Posterior cingulate gyrus (tissue), 11 donors: ENCODE data around the gene CECR2.
"Not testable (repeated sequence)": the region's sequence is repeated elsewhere in the genome, so short reads cannot be mapped to it uniquely, and the experiment has no call there.

Experiments
- DNase-seq, 10 donors: peaks; one replicate each; pipeline versions ENCODE4 v3.0.0 to v3.0.0-alpha.2; 2020 to 2021; ENCODE audit warnings: mixed read lengths in 3 of 10
- intact Hi-C: fragments of 100-400 bp; cut with DNase I; formaldehyde crosslinking; loops from one replicate; pipeline ENCODE4 v1.15.1; 2023

The CECR2 gene

DNA sequence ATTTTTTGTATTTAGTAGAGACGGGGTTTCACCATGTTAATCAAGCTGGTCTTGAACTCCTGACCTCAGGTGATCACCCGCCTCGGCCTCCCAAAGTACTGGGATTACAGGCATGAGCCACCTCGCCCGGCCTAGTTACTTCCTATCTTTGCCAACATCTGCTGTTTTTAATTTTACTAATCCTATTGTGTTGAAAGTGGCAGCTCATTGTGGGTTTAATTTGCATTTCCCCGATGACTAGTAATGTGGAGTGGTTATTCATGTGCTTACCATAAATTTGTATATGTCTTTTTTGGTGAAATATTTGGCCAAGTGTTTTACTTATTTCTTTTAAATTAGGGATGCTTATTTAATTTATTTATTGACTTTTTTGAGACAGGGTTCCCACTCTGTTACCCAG is 119.8 kb downstream of the CECR2 start:
- no peak for DNase-seq
- intact Hi-C loops: no loop called here

DNA sequence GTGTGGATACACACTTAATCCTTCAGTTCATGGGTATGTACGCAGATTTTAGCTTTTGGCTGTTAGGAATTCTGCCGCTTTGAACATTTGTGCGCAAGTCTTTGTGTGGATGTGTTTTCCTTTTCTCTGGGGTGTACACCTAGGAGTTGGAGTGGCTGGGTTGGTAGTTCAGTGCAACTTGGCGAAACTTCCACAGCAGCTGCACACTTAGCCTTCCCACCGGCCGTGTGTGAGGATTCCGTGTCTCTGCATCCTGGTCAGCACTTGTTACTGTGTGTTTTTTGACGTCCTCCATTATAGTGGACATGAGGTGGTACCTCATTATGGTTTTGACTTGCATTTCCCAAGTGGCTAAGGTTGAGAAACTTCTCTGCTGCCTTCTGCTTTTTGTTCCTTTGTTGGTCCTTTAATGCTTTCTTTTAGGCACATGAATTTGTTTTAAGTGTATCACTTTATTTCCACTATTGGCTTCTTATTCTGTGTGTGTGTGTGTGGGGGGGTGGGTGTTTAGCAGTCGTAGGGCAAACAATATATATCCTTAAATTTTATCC is 121.9 kb downstream of the CECR2 start:
- intact Hi-C loops: loop anchor here (10.0 kb wide), 1 partner anchor 46 kb away; no protein-coding TSS in a partner anchor
- DNase-seq: no peak

DNA sequence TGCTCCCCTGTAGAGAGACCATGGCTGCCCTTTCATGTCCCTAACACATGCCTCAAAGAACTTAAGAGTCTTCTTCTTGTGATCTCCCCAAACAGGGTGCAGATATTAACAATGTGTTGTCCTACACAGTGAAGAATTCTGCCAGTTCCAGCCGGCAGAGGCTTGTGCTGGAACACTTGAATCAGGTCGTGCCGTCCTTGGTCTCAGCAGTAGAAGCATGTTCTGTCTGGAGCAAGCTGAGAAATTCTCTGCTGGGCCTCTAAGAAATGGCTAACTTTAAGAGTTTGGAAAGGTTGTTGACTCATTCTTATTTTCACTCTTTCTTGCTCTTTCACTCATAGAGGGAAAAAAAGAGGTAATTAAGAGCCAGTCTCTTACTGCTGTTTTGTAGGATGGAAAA is 123.0 kb downstream of the CECR2 start:
- DNase-seq: peak in 3 of 10 donors; percentile 12 to 52 (median 14)
- intact Hi-C loops: loop anchor here (10.0 kb wide), 1 partner anchor 47 kb away; no protein-coding TSS in a partner anchor

DNA sequence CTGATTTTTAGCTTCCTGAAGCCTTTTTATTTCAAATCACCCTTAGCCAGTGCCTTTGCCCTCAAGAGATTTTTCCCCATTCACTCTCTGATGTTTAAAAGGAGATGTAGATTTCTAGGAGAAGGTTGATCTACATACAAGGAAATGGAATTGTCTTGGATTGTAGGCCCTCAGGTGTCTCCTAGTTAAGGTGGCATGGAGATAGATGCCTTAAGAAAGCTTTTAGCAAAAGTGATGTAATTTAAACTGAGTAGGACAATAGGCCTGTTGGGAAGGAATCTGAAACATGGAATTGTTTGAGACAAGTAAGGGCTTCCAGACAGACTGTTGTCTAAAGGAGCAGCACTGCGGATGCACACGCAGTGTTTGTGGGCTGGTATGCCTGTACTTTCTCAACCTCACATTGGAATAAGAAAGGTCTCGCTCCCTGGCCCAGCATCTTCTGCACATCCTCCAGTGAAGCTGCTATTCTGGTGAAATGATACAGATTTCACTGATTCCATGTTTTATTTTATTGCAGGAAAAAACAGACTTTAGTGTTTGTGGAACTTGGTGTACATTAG is 124.2 kb downstream of the CECR2 start:
- intact Hi-C loops: loop anchor here (10.0 kb wide), 1 partner anchor 49 kb away; no protein-coding TSS in a partner anchor
- DNase-seq: peak in 1 of 10 donors; percentile 22

DNA sequence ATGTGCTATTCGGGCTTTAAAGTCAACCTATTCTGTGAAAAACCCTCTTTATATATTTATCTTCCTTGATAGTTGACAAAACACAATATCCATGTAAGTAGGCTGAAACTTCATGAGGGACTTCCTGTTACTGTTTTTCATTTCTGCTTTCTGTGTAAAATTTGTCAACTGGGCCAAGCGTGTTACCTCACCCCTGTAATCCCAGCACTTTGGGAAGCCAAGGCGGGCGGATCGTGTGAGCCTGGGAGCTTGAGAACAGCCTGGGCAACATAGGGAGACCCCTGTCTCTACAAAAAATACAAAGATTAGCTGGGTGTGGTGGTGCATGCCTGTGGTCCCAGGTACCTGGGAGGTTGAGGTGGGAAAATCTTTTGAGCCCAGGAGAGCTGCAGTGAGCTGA is 127.6 kb downstream of the CECR2 start:
- no peak for DNase-seq
- intact Hi-C loops: loop anchor here (10.0 kb wide), 1 partner anchor 52 kb away; no protein-coding TSS in a partner anchor

DNA sequence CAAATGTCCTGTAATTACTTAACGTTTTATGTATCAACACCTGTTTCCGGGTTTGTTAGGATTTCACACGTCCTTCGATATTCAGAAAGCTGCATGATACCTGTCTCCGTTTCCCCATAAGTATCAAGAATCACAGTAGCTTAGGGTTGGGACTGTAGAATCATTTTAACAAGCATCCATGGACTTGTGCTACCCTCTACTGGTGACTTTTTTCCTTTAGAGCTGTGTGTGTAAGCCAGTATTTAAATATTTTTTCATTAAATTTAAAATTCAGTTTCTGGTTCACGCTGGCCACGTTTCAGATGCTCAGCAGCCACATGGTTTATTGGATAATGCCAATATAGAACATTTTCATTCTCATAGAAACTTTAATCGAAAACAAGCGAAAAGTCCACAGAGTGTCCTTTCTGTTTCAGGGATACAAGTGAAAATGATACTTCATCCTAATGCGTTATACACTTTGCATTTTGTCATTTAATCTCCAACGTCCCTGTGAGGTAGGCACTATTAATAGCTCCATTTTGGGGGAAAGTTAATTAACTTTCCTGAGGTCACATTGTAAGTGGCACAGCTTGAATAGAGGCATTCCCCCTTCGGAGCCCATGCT is 132.5 kb downstream of the CECR2 start:
- intact Hi-C loops: loop anchor here (1.0 to 5.0 kb wide), 3 partner anchors 134 to 429 kb away; no protein-coding TSS in a partner anchor
- peak in 1 of 10 donors; percentile 22 for DNase-seq

DNA sequence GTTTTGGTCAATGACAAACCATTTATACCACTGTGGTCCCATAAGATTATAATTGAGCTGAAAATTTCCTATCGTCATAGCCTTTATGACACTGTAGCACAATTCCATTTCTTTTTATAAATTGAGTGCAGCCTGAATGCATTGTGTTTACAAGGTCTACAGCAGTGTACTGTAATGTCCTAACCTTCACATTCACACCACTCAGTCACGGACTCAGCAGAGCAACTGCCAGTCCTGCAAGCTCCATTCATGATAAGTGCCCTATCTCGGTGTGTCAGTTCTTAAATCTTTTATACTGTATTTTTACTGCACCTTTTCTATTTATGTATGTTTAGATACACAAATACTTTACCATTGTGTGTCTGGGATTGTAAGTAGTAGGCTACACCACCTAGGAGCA is 138.8 kb downstream of the CECR2 start:
- intact Hi-C loops: no loop called here
- no peak for DNase-seq

DNA sequence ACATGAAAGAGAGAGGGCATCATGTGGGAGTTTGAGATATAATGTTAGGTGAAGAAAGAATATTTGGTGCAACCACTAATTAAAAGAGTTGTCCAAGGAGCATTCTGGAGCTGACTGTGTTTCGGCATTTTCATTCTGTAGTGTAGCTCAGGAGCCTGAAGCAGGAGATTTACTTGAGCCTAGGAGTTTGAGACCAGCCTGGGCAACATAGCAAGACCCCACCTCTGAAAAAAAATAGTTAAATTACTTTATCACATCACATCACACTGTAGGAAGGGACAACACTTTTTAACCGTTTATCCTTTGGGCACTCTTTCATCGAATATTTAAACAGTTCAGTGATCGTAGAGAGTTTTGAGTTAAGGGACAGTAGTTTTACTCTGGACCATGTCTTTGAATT is 143.7 kb downstream of the CECR2 start:
- intact Hi-C loops: no loop called here
- no peak for DNase-seq

DNA sequence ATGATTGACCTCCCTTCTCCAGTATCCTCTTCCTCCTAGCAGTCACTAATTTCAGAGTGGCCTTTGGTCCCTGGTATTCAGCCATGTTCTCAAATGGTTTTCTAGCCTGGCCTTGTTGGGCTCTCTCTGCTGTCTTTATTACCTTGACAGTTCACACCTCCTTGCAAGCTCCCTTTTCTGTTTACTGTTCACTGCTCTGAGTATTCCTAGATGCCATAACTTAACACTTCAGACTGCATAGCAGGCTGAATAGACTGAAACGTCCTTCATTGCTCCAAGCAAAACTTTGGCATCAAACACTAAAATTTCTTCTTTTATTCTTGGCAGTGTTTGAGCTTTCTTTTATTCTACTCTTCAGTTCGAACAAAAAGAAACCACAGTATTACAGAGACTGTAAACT is 144.4 kb downstream of the CECR2 start:
- DNase-seq: no peak
- intact Hi-C loops: no loop called here

DNA sequence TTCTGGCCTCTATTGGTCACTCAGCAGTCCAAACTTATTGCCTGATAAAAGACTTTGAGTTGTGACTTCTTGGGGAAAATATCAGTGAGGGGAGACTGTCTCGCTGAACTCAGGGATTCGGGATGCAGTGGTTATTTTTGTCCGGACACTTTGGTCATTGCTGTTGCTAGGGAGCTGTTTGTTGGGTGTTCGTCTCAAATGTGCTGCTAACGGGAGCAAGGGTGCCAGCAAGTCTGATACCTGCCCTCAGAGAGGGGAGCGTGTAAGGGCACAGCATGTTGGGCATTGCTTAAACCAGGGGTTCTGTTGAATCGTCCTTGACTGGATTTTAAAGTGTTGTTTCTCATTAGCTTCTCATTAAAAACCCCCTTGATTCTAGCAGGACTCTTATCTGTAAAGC is 144.8 kb downstream of the CECR2 start:
- DNase-seq: no peak
- intact Hi-C loops: no loop called here

DNA sequence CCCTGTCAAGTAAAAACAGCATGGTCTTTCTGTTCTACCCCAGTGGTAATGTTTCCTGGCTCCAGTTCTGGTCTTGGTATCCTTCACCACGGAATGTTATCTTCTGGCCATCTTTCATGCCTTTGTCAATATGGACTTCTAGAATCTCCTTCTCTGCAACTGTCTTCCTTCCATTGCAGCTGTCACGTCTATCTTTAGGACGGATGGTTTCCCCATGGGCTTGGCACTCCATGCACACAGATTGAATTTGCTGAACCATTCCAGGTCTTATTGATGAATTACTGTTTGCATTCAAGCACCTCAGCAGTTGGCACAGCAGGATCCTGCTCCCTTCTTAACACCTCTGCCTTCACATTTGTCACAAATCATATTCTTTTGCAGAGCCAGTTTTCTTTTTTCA is 149.1 kb downstream of the CECR2 start:
- intact Hi-C loops: no loop called here
- DNase-seq: no peak

DNA sequence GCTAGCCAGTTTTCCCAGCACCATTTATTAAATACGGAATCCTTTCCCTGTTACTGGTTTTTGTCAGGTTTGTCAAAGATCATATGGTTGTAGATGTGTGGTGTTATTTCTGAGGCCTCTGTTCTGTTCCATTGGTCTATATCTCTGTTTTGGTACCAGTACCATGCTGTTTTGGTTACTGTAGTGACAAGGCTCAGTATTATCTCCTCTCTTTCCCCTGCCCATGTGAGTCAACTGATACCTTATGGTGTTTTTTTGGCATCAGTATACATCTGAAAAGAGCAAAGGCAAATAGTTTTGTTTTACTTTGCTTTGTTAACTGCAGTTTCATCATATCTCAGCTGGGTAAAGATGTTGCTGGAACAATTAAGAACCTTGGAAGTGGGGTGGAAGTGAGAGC is 152.7 kb downstream of the CECR2 start:
- intact Hi-C loops, DNase-seq: not testable (repeated sequence)

DNA sequence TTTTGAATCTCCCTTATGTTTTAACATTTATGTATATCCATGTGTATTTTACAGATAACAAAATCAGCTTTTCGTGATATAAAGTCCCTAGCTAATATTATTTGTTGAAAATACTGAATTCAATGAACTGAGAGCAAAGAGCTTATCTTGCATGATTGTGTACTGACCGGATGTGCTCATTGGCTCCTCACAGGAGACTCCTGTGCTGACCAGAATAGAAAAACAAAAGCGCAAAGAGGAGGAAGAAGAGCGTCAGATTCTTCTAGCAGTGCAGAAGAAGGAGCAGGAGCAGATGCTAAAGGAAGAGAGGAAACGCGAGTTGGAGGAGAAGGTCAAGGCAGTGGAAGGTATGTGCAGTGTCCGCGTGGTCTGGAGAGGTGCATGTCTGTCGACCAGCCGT is 154.7 kb downstream of the CECR2 start:
- DNase-seq: no peak
- intact Hi-C loops: no loop called here

DNA sequence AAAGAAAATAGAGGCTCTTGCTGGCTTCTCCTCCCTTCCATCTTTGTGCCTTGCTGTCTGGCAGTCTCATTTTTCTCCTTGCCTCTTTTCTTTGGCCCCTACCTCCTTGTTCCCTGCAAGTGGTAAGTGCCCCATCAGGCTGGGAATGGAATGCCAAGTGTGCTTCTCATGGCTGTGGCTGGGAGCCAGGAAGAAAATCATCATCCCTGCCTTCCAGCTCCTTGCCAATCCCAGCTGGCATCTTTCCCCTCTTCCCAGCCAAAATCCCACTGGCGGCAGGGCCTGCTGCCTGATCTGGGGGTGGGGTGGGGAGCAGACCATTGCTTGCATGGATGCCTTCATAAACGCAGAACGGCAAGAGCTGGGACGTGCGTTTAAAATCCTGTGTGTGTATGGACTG is 167.0 kb downstream of the CECR2 start:
- intact Hi-C loops: no loop called here
- DNase-seq: peak; percentile 27 to 93 (median 61)

DNA sequence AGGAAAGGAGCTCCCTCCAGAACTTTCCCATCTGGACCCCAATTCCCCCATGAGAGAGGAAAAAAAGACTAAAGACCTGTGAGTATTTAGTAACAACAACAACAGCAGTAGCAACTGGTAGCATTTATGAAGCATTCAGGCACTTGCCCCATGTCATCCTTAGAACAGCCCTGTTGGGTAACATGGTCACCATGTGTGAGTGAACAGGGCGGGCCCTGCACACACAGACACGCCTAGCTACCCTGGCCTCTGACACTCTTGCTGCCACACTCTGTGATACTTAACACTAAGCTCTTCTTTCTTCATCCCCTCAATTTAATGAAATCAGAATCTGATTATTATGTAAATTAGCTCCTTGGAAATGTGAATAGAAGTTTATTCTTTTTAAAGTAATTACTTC is 167.9 kb downstream of the CECR2 start:
- intact Hi-C loops: no loop called here
- DNase-seq: no peak

DNA sequence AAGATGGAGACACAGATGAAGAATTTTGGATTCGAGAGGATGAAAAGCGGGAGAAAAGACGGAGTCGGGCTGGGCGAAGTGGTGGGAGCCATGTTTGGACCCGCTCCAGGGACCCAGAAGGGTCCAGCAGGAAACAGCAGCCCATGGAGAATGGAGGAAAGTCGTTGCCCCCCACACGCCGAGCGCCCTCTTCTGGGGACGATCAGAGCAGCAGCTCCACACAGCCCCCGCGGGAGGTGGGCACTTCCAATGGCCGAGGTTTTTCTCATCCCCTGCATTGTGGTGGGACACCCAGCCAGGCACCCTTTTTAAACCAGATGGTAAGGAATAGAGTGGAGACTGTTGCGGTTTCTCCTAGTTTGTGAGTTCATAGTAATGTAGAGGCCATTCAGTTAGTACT is 171.2 kb downstream of the CECR2 start:
- no peak for DNase-seq
- intact Hi-C loops: no loop called here

DNA sequence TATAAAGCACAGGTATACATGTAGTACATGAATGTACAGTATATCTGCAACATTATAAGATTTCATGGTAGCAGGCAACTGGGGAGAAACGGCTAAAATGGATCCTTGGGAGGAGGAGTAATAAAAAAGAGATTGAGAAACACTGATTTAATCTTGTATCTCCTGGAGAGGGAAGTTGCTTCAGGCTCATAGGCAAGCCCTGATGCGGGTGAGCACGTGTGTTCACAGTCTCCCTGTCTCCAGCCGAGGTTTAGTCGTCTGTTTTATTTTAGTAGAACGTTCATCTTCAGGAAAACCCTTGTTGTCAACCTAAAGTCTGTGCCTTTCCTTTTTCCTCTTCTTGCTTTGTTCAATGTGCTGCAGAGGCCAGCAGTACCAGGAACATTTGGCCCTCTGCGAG is 172.2 kb downstream of the CECR2 start:
- no peak for DNase-seq
- intact Hi-C loops: no loop called here

DNA sequence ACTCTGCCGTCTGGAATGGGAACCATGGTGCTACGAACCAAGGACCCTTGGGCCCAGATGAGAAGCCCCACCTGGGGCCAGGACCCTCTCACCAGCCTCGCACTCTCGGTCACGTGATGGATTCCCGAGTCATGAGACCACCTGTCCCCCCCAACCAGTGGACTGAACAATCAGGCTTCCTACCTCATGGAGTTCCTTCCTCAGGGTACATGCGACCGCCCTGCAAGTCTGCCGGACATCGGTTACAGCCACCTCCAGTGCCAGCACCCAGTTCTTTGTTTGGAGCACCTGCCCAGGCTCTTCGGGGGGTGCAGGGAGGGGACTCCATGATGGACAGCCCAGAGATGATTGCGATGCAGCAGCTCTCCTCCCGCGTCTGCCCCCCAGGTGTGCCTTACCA is 173.2 kb downstream of the CECR2 start:
- DNase-seq: no peak
- intact Hi-C loops: no loop called here

DNA sequence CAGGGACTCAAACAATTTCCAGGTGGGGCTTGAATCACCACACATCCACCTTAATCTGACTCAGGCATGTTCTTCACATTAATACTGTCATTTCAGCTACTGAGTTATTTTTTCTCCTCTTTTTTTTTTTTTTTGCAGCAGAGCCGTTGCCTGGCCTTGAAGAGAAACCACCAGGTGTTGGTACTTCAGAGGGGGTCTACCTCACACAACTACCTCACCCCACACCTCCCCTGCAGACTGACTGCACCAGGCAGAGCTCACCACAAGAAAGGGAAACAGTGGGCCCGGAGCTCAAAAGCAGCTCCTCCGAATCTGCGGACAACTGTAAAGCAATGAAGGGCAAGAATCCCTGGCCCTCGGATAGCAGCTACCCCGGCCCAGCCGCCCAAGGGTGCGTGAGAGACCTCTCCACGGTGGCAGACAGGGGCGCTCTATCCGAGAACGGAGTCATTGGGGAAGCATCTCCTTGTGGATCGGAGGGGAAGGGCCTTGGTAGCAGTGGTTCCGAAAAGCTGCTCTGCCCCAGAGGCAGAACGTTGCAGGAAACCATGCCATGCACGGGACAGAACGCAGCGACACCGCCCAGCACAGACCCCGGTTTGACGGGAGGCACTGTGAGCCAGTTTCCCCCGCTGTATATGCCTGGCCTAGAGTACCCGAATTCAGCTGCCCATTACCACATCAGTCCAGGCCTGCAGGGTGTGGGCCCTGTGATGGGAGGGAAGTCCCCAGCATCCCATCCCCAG is 178.9 kb downstream of the CECR2 start:
- peak in 1 of 10 donors; percentile 27 for DNase-seq
- intact Hi-C loops: no loop called here

DNA sequence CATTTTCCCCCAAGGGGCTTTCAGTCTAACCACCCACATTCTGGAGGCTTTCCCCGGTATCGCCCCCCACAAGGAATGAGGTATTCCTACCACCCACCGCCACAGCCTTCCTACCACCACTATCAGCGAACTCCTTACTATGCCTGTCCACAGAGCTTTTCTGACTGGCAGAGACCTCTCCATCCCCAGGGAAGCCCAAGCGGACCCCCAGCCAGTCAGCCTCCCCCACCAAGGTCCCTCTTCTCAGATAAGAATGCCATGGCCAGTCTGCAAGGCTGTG is 179.4 kb downstream of the CECR2 start:
- intact Hi-C loops: no loop called here
- peak in 1 of 10 donors; percentile 31 for DNase-seq

DNA sequence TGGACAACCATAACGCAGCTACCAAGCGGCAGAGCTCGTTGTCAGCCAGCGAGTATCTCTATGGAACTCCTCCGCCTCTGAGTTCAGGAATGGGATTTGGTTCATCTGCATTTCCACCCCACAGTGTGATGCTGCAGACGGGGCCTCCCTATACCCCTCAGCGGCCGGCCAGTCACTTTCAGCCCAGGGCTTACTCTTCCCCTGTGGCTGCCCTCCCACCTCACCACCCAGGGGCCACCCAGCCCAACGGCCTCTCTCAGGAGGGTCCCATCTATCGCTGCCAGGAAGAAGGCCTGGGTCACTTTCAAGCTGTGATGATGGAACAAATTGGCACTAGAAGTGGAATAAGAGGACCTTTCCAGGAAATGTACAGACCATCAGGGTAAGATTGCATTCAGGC is 179.9 kb downstream of the CECR2 start:
- intact Hi-C loops: no loop called here
- DNase-seq: no peak

DNA sequence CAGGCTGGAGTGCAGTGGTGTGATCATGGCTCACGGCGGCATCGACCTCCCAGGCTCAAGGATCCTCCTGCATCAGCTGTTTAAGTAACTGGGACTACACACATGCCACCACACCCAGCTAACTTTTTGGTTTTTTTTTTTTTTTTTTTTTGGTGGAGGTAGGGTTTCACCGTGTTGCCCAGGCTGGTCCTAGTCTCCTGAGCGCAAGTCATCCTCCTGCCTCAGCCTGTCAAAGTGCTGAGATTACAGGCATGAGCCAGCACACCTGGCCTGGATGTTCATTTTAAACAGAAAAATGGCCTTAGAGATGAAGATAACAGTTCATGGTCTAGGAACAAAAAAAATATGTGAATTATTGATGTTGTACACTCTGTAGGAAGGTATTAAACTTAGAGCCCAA is 180.4 kb downstream of the CECR2 start:
- no peak for DNase-seq
- intact Hi-C loops: no loop called here
